ENCODE data around the gene CENPV.
"Not testable (repeated sequence)": the region's sequence is repeated elsewhere in the genome, so short reads cannot be mapped to it uniquely, and the experiment has no call there.

CENPV gene

DNA sequence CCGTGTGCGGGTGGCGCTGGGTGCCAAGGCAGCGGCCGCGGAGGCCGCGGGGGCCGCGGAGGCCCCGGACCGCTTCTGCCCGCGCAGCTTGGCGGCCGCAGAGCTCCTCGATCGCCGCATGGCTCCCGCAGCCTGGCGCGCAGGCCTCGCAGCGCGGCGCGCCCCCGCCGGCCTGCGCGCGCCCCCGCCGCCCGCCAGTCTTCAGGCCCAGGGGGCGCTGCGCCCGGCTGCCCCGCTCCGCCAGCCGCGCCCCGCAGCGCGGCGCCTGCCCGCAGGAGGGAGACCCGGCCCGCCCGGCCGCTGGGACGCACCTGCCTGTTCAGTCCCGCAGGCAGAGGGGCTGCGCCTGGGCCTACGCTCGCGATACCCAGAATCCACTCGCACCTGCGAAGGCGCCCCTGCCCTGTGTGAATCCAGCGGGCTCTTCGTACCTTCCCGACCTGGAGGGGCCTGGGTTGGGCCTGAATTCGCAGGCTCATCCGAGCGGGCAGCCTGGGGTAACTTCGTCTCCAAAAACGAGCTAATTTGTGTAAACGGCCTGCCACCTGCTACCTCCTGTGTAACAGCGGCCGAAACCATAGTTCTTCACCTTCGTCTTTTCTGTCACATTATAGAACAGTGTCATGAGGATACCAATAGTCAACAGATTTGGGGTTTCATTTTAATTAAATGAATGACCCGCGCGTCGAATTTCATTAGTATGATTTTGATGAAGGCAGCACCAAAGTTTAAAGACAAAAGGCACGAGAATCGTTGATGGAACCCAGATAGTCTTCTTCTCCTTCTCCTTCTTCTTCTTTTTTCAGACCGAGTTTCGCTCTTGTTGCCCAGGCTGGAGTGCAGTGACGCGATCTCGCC lies at the start of gene CENPV:
TSS of gene CENPV (minus strand) at position 153 of the 858 bp plus-strand sequence. CDS start at position 120, 33 bp downstream.
- peak; percentile 39 to 43 for DNase-seq (ENCODE audit: low read depth in 2 of 2)

DNA sequence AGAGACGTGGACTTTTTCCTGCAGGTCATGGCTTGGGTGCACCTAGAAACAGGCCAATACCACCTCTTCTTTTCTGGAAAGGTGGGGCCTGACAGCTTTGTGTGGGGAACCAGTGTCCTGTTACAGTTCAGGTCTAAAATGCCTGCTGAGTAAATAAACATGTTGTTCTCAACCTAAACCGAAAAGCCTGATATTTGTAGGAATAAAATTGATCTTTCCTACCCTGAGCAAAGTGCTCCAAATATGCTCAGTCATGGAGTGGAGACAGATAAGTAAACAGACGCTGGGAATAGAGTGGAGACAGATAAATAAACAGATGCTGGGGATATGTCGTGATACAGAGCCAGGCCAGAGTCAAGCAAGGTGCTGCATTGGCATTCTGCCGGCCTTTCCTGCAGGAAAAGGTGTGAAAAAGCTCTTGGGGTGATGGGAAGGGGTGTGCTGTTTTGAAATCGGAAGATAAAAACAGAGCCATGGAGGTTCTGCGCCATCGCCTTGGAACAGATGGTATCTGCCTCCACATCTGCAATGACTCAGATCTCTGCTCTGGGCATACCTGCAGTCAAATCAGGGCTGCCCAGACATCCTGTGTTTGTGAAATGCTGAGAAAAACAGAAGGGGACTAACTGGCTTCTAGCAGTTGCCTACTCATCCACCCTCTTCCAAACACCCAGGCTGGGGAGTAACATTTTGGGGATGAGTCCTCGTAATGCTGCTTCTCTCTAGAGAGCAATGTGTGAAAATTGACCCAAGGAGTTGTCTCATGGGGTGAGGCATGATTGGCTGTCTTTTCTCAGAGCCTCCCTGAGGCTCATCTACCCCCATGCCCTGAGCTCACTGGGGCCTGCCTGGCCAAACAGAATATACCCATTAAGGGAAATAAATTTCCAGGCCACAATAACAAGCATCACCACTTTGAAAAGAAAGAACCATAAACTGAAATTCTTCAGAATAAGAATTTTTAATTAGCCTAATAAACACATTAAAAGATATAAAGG lies 45.3 kb upstream of the CENPV start:
- DNase-seq (ENCODE audit: low read depth in 2 of 2): no peak

GRCh38 chr17:16396693-16397092 lies 43.4 kb upstream of the CENPV start:
- DNase-seq (ENCODE audit: low read depth in 2 of 2): not testable (repeated sequence)

DNA sequence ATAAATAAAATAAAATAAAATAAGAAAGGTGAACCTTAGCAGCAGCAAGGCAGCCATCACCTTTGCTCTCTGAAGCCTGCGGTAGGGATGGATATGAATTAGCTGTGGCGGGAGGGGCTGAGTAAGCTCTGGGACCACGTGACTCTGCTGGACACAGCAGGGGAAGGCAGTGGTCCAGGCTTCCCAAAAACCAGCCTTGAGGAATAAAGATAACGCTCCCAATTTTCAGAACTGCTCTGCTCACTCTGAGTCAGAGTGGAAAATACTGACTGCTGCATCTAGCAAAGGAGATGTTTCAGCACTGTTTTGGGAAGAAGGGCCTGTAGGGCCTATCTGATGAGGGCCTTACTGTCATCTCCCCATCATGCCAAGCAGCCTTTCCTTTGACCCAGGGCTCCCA lies 42.6 kb upstream of the CENPV start:
- not testable (repeated sequence) for DNase-seq (ENCODE audit: low read depth in 2 of 2)

DNA sequence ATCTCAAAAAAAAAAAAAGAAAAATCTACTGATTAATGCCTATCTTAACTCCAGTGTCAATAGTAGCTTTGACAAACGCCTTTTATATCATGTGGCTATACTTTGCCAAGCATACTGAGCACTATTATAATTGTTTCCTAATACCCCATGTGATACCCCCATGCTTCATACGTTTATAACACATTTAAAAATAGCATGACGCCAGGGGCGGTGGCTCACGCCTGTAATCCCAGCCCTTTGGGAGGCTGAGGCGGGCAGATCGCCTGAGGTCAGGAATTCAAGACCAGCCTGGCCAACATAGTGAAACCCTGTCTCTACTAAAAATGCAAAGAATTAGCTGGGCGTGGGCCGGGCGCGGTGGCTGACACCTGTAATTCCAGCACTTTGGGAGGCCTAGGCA lies 39.2 kb upstream of the CENPV start:
- not testable (repeated sequence) for DNase-seq (ENCODE audit: low read depth in 2 of 2)

GRCh38 chr17:16391451-16391850 lies 38.2 kb upstream of the CENPV start:
- no peak for DNase-seq (ENCODE audit: low read depth in 2 of 2)

- DNase-seq (ENCODE audit: low read depth in 2 of 2): not testable (repeated sequence)
Observed at GRCh38 chr17:16386126-16386507, 32.8 kb upstream of the CENPV start.

DNA sequence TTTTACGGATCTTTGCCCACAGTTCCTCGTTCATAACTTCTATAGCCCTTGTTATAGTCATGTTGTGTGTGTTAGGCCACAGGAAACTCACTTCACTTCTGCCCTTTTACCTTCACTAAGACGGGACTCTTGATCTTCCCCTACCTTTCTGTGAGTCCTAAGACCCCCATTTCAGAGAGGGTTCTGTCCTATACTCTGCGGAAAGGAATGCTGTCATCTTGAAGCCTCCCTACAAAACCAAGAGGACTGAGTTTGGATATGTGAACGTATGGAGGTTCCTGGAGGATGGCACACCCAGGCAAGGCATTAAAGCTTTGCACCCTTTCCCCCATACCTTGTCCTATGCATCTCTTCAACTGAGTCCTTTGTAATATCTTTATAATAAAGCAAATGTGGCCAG lies 31.3 kb upstream of the CENPV start:
- no peak for DNase-seq (ENCODE audit: low read depth in 2 of 2)

DNA sequence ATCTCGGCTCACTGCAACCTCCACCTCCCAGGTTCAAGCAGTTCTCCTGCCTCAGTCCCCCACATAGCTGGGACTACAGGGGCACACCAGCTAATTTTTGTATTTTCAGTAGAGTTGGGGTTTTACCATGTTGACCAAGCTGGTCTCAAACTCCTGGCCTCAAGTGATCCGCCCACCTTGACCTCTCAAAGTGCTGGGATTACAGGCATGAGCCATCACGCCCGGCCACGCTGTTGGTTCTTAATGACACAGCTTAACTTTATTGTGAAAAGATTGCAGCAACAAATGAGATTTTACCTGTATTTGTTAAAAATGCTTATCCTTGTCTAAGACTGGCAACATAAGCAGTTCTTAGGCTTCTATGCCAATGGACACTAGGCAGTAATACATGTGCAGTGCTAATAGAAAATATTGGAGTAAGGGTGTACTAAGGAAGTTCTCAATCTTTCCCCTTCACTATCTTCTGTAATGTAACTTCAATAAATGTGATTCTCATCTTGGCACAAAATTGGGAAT lies 30.6 kb upstream of the CENPV start:
- no peak for DNase-seq (ENCODE audit: low read depth in 2 of 2)

DNA sequence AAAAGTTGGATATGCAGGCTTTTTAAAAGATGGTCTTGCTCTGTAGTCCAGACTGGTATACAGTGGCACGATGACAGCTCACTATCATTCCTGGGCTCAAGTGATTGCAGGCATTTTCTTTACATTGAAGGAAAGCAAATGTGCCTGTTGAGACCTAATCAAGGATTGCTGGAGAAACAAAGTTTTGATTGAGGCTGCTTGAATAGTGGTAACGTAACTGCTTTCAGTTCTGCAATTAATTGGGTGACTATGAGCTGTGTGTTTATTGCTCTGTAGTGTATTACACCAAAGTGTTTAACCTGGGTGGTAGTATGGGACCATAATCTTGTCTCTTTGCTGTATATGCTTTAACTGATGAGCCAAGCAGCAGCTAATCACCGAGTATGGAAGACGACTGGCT lies 29.9 kb upstream of the CENPV start:
- no peak for DNase-seq (ENCODE audit: low read depth in 2 of 2)

GRCh38 chr17:16381496-16381820 lies 28.2 kb upstream of the CENPV start:
- no peak for DNase-seq (ENCODE audit: low read depth in 2 of 2)

- peak; percentile 86 to 87 for DNase-seq (ENCODE audit: low read depth in 2 of 2)
Observed at GRCh38 chr17:16380640-16381495, 27.6 kb upstream of the CENPV start, which contains the start of gene UBB. Gene UBB, plus strand, starts transcription at chr17:16381091. Its CDS starts 817 bp downstream, at chr17:16381908.

- DNase-seq (ENCODE audit: low read depth in 2 of 2): no peak
Observed at GRCh38 chr17:16379654-16380053, 26.4 kb upstream of the CENPV start.

- no peak for DNase-seq (ENCODE audit: low read depth in 2 of 2)
Observed at GRCh38 chr17:16378636-16379282, 25.5 kb upstream of the CENPV start.

DNA sequence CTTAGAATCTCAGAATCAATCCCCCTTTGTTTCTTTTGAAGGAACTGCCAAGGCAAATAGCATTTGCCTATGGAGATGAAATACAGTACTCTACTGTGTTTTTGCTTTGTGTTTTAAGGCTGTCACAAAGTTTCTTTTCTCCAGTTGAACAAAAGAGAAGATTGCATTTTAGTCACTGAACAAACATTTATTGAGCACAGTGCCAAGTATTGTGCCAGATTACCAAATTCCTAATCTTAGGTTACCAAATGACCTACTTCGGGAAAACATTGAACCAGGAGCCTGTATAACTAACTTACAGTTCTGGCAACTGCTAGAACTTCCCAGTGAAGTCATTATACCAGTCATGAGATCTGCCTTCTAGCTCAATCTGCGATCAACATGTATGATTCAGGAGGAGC lies 24.7 kb upstream of the CENPV start:
- no peak for DNase-seq (ENCODE audit: low read depth in 2 of 2)

DNA sequence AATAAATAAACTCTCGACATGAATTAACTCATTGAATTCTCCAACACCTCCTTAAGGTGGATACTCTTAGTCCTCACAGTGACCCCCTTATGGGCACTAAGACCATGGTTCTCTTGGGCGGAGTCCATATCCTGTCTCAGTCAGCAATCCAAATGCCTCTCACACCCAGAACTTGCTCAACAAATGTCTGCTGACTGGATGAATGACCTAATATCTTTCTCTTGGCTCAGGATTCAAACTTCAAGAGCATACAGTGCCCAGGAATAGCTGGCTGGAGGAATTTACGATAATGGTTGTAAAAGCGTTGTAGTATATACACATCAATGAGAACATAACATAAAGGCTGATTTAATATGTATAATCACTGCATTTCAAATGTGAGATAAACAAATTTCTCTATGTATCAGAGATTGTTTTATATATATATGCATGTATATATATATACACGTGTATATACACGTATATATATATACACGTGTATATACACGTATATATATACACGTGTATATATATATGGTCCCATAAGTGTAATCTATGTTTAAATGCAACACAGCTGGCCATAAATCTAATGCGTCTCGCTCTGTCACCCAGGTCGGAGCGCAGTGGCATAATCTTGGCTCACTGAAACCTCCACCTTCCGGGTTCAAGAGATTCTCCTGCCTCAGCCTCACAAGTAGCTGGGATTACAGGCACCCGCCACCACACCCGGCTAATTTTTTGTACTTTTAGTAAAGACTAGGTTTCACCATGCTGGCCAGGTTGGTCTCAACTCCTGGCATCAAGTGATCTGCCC lies 21.1 kb upstream of the CENPV start:
- no peak for DNase-seq (ENCODE audit: low read depth in 2 of 2)

DNA sequence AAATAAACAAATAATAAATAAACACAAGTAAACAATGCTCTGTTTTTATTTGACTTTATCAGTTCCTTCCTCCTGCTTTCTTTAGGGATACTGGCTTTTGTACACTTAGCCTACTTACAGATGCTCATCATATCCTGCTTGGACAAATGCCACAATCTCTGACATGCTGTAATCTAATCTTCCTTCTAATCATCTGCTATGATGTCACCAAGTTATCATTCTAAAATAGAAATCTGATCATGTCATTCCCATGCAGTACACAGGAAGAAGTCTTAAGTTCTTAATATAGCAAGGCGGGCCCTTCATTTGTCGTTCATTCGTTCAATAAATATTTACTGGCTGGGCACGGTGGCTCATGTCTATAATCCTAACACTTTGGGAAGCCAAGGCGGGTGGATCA lies 18.5 kb upstream of the CENPV start:
- no peak for DNase-seq (ENCODE audit: low read depth in 2 of 2)

GRCh38 chr17:16364625-16365024 lies 11.4 kb upstream of the CENPV start:
- DNase-seq (ENCODE audit: low read depth in 2 of 2): no peak

DNA sequence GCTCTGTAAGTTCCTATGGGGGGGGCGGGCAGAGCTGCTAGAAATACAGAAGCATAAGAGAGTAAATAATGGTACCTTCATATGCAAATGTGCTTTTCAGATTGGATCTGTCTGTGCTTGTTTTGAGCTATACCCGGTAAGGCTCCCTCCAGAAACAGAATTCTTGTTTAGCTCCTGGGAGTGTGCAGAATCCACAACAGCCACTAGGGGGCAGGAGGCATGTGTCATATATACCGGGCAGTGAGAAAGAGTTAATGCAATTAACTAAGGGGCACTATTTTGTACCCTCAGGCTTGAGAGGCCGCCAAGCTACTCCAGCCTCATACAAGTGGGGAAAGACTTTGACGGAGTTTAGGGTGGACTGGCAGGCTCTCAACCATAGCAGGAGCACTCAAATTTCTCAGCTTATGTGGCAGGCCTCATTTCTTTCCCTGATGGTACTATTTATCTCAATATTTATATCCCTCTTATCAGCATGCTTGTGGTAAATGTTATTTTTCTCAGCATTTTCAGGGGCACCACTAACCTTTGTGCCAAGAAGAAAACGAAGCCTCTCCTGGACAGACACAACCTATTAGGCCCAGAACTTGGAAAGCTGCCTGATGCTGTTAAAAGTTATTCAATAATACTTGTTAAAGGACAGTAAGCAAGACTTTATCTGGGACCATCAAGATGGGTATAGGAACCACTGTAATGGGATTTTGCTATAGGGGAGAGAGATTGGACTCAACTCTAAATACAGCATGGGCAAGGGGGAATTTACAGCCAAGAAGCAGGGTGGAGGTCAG lies 10.7 kb upstream of the CENPV start:
- peak; percentile 51 to 62 for DNase-seq (ENCODE audit: low read depth in 2 of 2)
